SK-N-SH (cell line): ENCODE results near the gene FMNL1. TPM values are rescaled to one million over a fixed set of nuclear protein-coding genes. Genes with fewer than 3 reads are reported as not detected.
A peak's percentile ranks its signal among the peaks of the same experiment; 100 is the strongest.

Experiments
- CTCF ChIA-PET: fragments of 300-600, 350-600 bp; formaldehyde crosslinking; extraction: SDS; loops from one replicate; lab custom pipeline; 2021; lab: Yijun Ruan, JAX
- POLR2A ChIA-PET: fragments of 350-600 bp; sonication (Branson Sonifier 250); formaldehyde crosslinking; extraction: SDS; loops from one replicate; lab custom pipeline; 2020; ENCODE audit warnings: antibody characterized with exemption, inconsistent platforms; lab: Yijun Ruan, JAX
- DNase-seq: peaks from one replicate; pipeline ENCODE4 v3.0.0; 2012
- H2AFZ ChIP-seq: fragments of 200-600 bp; sonication (generic); 2 replicates; pipeline ENCODE4 v1.8.1; 2016; ENCODE audit warnings: antibody characterized with exemption, mild to moderate bottlenecking, low read depth
- H3F3A ChIP-seq: fragments of 200-600 bp; sonication (generic); replicated peaks from 2 replicates; pipeline ENCODE3; 2016; ENCODE audit warnings: antibody characterized with exemption, mild to moderate bottlenecking; ENCODE audit not compliant: insufficient read depth
- H3K27ac ChIP-seq, 2 experiments: fragments of 200-500 bp in 1 of 2; fragments of 200-600 bp in 1 of 2; sonication (Bioruptor generic) in 1 of 2; sonication (generic), shearing (Covaris generic) in 1 of 2; 2 replicates each; pipeline versions ENCODE4 v1.5.1 to v1.6.1; 2014 to 2016; ENCODE audit warnings: low read depth in 2 of 2, inconsistent platforms in 1 of 2, low read length in 1 of 2, mild to moderate bottlenecking in 1 of 2, mixed read lengths in 1 of 2
- H3K27me3 ChIP-seq: fragments of 200-600 bp; sonication (generic), shearing (Covaris generic); 2 replicates; pipeline ENCODE4 v1.6.1; 2016; ENCODE audit warnings: mixed run types; ENCODE audit not compliant: insufficient read depth
- H3K36me3 ChIP-seq, 2 experiments: fragments of 200-500 bp in 1 of 2; fragments of 200-600 bp in 1 of 2; sonication (Bioruptor generic) in 1 of 2; sonication (generic) in 1 of 2; replicated peaks in 1 of 2; 2 replicates each; pipeline versions ENCODE3 to v1.5.1; 2014 to 2016; ENCODE audit warnings: low read length in 1 of 2, mild to moderate bottlenecking in 1 of 2; ENCODE audit not compliant: insufficient read depth in 2 of 2, control insufficient read depth in 1 of 2
- H3K4me1 ChIP-seq, 2 experiments: fragments of 200-500 bp in 1 of 2; fragments of 200-600 bp in 1 of 2; sonication (Bioruptor generic) in 1 of 2; sonication (generic), shearing (Covaris generic) in 1 of 2; 2 replicates each; pipeline versions ENCODE4 v1.5.1 to v1.6.1; 2014 to 2016; ENCODE audit warnings: low read depth in 1 of 2, low read length in 1 of 2, mixed run types in 1 of 2; ENCODE audit not compliant: insufficient read depth in 2 of 2, control insufficient read depth in 1 of 2
- H3K4me2 ChIP-seq: fragments of 200-600 bp; sonication (generic), shearing (Covaris generic); 2 replicates; pipeline ENCODE4 v1.6.1; 2017; ENCODE audit warnings: mixed run types
- H3K4me3 ChIP-seq, 2 experiments: fragments of 200-500 bp in 1 of 2; fragments of 200-600 bp in 1 of 2; sonication (Bioruptor generic) in 1 of 2; sonication (generic), shearing (Covaris generic) in 1 of 2; 2 replicates each; pipeline versions ENCODE4 v1.5.1 to v1.8.1; 2014 to 2016; ENCODE audit warnings: low read depth in 2 of 2, inconsistent platforms in 1 of 2, low read length in 1 of 2, mild to moderate bottlenecking in 1 of 2, mixed read lengths in 1 of 2, moderate library complexity in 1 of 2
- H3K79me2 ChIP-seq: fragments of 200-600 bp; sonication (generic); 2 replicates; pipeline ENCODE4 v1.8.1; 2017; ENCODE audit warnings: mild to moderate bottlenecking; ENCODE audit not compliant: insufficient read depth
- H3K9ac ChIP-seq: fragments of 200-600 bp; sonication (generic); 2 replicates; pipeline ENCODE4 v1.6.1; 2017; ENCODE audit warnings: mixed run types
- H3K9me2 ChIP-seq: fragments of 200-600 bp; sonication (generic); 2 replicates; pipeline ENCODE4 v1.6.1; 2017; ENCODE audit warnings: mixed run types
- H3K9me3 ChIP-seq: fragments of 200-600 bp; sonication (generic); 2 replicates; pipeline ENCODE4 v1.6.1; 2017; ENCODE audit warnings: mixed run types, mild to moderate bottlenecking, moderate library complexity
- H4K20me1 ChIP-seq: fragments of 200-600 bp; sonication (generic); 2 replicates; pipeline ENCODE4 v1.6.1; 2017; ENCODE audit warnings: mild to moderate bottlenecking, mixed run types; ENCODE audit not compliant: insufficient read depth
- CTCF ChIP-seq: fragments of 200-600 bp; sonication (generic); IDR thresholded peaks from 2 replicates; pipeline ENCODE4 v1.6.1; 2017; ENCODE audit warnings: antibody characterized with exemption, mild to moderate bottlenecking, moderate library complexity
- ELF1 ChIP-seq: IDR thresholded peaks from 2 replicates; pipeline ENCODE4 v1.4.0; 2012
- EP300 ChIP-seq, 2 experiments: IDR thresholded peaks; 2 replicates each; pipeline versions ENCODE4 v1.4.0 to v1.6.1; 2012; ENCODE audit warnings: borderline replicate concordance in 1 of 2, low read depth in 1 of 2, low read length in 1 of 2
- EZH2phosphoT487 ChIP-seq: fragments of 200-600 bp; sonication (generic); IDR thresholded peaks from 2 replicates; pipeline ENCODE4 v1.6.1; 2017; ENCODE audit warnings: low read depth, mixed run types, mild to moderate bottlenecking, antibody characterized with exemption, moderate library complexity, borderline replicate concordance
- FOSL2 ChIP-seq: IDR thresholded peaks from 2 replicates; pipeline ENCODE4 v1.4.0; 2012; ENCODE audit warnings: low read depth, mild to moderate bottlenecking, moderate library complexity, borderline replicate concordance
- JUND ChIP-seq: IDR thresholded peaks from 2 replicates; pipeline ENCODE4 v1.4.0; 2012
- MEF2A ChIP-seq: IDR thresholded peaks from 2 replicates; pipeline ENCODE4 v1.4.0; 2012; ENCODE audit warnings: low read depth, borderline replicate concordance
- POLR2AphosphoS5 ChIP-seq: IDR thresholded peaks from 2 replicates; pipeline ENCODE4 v1.6.1; 2012; ENCODE audit warnings: low read depth, low read length
- RAD21 ChIP-seq: IDR thresholded peaks from 2 replicates; pipeline ENCODE4 v1.6.1; 2012; ENCODE audit warnings: mild to moderate bottlenecking, low read length
- REST ChIP-seq: IDR thresholded peaks from 2 replicates; pipeline ENCODE4 v1.6.1; 2012; ENCODE audit warnings: mild to moderate bottlenecking, low read depth, low read length, moderate library complexity
- SIN3A ChIP-seq: IDR thresholded peaks from 2 replicates; pipeline ENCODE4 v1.6.1; 2012; ENCODE audit warnings: low read depth, mild to moderate bottlenecking, low read length, moderate library complexity, borderline replicate concordance
- TAF1 ChIP-seq: IDR thresholded peaks from 2 replicates; pipeline ENCODE4 v1.6.1; 2012; ENCODE audit warnings: low read depth, mild to moderate bottlenecking, low read length, moderate library complexity, borderline replicate concordance
- TEAD4 ChIP-seq: IDR thresholded peaks from 2 replicates; pipeline ENCODE4 v1.4.0; 2012; ENCODE audit warnings: mild to moderate bottlenecking, borderline replicate concordance; ENCODE audit not compliant: insufficient read depth
- YY1 ChIP-seq: IDR thresholded peaks from 2 replicates; pipeline ENCODE4 v1.4.0; 2012; ENCODE audit warnings: low read depth, mild to moderate bottlenecking
- WGBS: methylation state at CpG from one replicate; pipeline ENCODE4 v1.1.6; 2017; ENCODE audit warnings: low lambda C conversion rate; 5-methylcytosine and 5-hydroxymethylcytosine counted together
- polyA plus RNA-seq, 3 experiments: library from polyadenylated mRNA; depleted of rRNA; stranded (reverse); fragments of >200 nt; gene quantifications; 2 replicates each; pipeline ENCODE4 v1.2.3, GENCODE V29; 2012

FMNL1 gene
- polyA plus RNA-seq, 1 of the 3 experiments (the other 2 are of a cell fraction), result 2.8 TPM

GRCh38 chr17:45222014-45222288 is 266 bp downstream of the FMNL1 start:
- peak overlapping the region; percentile 54 to 56 for H3K4me3 ChIP-seq
- WGBS, result no CpG with 5 or more reads among the region's 38 CpGs
- no peaks in the 10 kb centered on the region for H3K79me2 ChIP-seq
- H3K9me2 ChIP-seq, result no peaks in the 10 kb centered on the region
- H3K27me3 ChIP-seq, result no peaks in the 10 kb centered on the region
- H3K4me1 ChIP-seq, result peaks cover 0 to 33% of the 10 kb centered on the region in 2 experiments; a peak in 1 of 4 replicates
- peaks cover 14% of the 10 kb centered on the region for H3F3A ChIP-seq
- ChIA-PET POLR2A (interaction anchor here (0.8 kb wide), 1 partner anchor 95 kb away, joined by 3 read pairs; the partner anchor contains the start of gene MAP3K14), CTCF (interaction anchor here (3.2 to 16.2 kb wide), 5 partner anchors 9 to 169 kb away, joined by 13 to 260 read pairs (median 132); partner anchors contain the start of gene ACBD4)
- TF ChIP-seq EP300 (IDR thresholded peaks at IDR 0.05; ENCODE audit: borderline replicate concordance in 1 of 2, low read depth in 1 of 2, low read length in 1 of 2) (no peak), EZH2phosphoT487 (no peak), MEF2A (no peak)
- no peak overlapping the region for H3K27ac ChIP-seq
- peak; percentile 65 for DNase-seq
- H3K4me2 ChIP-seq, result peak overlapping the region; percentile 59
- peak overlapping the region; percentile 65; the same call in 1 of the 2 replicates for H2AFZ ChIP-seq
- H3K36me3 ChIP-seq, result no peaks in the 10 kb centered on the region
- H3K9ac ChIP-seq, result 0 out of 2 replicates have a peak overlapping the region, but pooled peaks have one; percentile 11
- no peaks in the 10 kb centered on the region for H3K9me3 ChIP-seq
- H4K20me1 ChIP-seq, result no peaks in the 10 kb centered on the region

- no peaks in the 10 kb centered on the region for H3K9me2 ChIP-seq
- no peaks in the 10 kb centered on the region for H3K27me3 ChIP-seq
- CTCF ChIA-PET, result interaction anchor here (0.8 to 16.2 kb wide), 9 partner anchors 8 to 630 kb away, joined by 3 to 260 read pairs (median 13); partner anchors contain the start of gene ACBD4
- peak overlapping the region; percentile 54 to 56 for H3K4me3 ChIP-seq
- no peaks in the 10 kb centered on the region for H4K20me1 ChIP-seq
- peak overlapping the region; percentile 65; the same call in 1 of the 2 replicates for H2AFZ ChIP-seq
- peaks cover 0 to 33% of the 10 kb centered on the region in 2 experiments; a peak in 1 of 4 replicates for H3K4me1 ChIP-seq
- H3K36me3 ChIP-seq, result no peaks in the 10 kb centered on the region
- 0 out of 2 replicates have a peak overlapping the region, but pooled peaks have one; percentile 11 for H3K9ac ChIP-seq
- no peak overlapping the region for H3K27ac ChIP-seq
- POLR2A ChIA-PET, result interaction anchor here (0.8 kb wide), 1 partner anchor 94 kb away, joined by 3 read pairs; the partner anchor contains the start of gene MAP3K14
- no peaks in the 10 kb centered on the region for H3K79me2 ChIP-seq
- peaks cover 14% of the 10 kb centered on the region for H3F3A ChIP-seq
- H3K9me3 ChIP-seq, result no peaks in the 10 kb centered on the region
- no peak for DNase-seq
- WGBS, result 58% methylated on average over 18 of the region's 33 CpGs
- no peak for TF ChIP-seq TEAD4
- TF ChIP-seq, all 33 proteins: peak for 0
- peak overlapping the region; percentile 59 for H3K4me2 ChIP-seq
Observed at GRCh38 chr17:45222289-45222995, 757 bp downstream of the FMNL1 start.

GRCh38 chr17:45222996-45223538 is 1.4 kb downstream of the FMNL1 start:
- H3F3A ChIP-seq, result peaks cover 14% of the 10 kb centered on the region
- ChIA-PET CTCF (interaction anchor here (0.8 to 16.2 kb wide), 9 partner anchors 8 to 629 kb away, joined by 3 to 260 read pairs (median 13); partner anchors contain the start of gene ACBD4), POLR2A (interaction anchor here (0.8 kb wide), 1 partner anchor 94 kb away, joined by 3 read pairs; the partner anchor contains the start of gene MAP3K14)
- H2AFZ ChIP-seq, result no peak overlapping the region
- H3K79me2 ChIP-seq, result no peaks in the 10 kb centered on the region
- H4K20me1 ChIP-seq, result no peaks in the 10 kb centered on the region
- H3K27me3 ChIP-seq, result no peaks in the 10 kb centered on the region
- peaks cover 0 to 33% of the 10 kb centered on the region in 2 experiments; a peak in 1 of 4 replicates for H3K4me1 ChIP-seq
- H3K36me3 ChIP-seq, result no peaks in the 10 kb centered on the region
- H3K9me3 ChIP-seq, result no peaks in the 10 kb centered on the region
- H3K27ac ChIP-seq, result no peak overlapping the region
- 86% methylated on average over 6 of the region's 8 CpGs for WGBS
- no peaks in the 10 kb centered on the region for H3K9me2 ChIP-seq
- no peak overlapping the region for H3K4me2 ChIP-seq
- no peak overlapping the region for H3K4me3 ChIP-seq
- H3K9ac ChIP-seq, result no peak overlapping the region
- peak; percentile 75 for DNase-seq
- TF ChIP-seq REST, result no peak
- TF ChIP-seq TAF1, result no peak
- no peak for TF ChIP-seq ELF1
- no peak for TF ChIP-seq RAD21
- no peak for TF ChIP-seq TEAD4
- no peak for TF ChIP-seq CTCF
- TF ChIP-seq FOSL2, result no peak
- TF ChIP-seq MEF2A, result no peak
- no peak for TF ChIP-seq POLR2AphosphoS5
- no peak for TF ChIP-seq YY1
- no peak for TF ChIP-seq JUND
- no peak for TF ChIP-seq SIN3A
